GM19438 (cell line): Measurements from ENCODE around the gene SLC12A7.

Experiments used
- ATAC-seq: cut with Tn5 transposase; IDR thresholded peaks from one replicate; pipeline ENCODE4 v1.9.1; 2021; ENCODE audit warnings: low read depth; ENCODE audit not compliant: unreplicated experiment

Gene SLC12A7

GRCh38 chr5:1013948-1014301, 97.9 kb downstream of the SLC12A7 start:
- no peak for ATAC-seq

GRCh38 chr5:1013238-1013947, 98.5 kb downstream of the SLC12A7 start:
- no peak for ATAC-seq

GRCh38 chr5:1012900-1013237, 99.0 kb downstream of the SLC12A7 start:
- no peak for ATAC-seq

GRCh38 chr5:1012313-1012841, 99.5 kb downstream of the SLC12A7 start:
- ATAC-seq, result no peak

GRCh38 chr5:1011741-1012312, 100.0 kb downstream of the SLC12A7 start:
- ATAC-seq, result no peak

GRCh38 chr5:1011226-1011631, 100.6 kb downstream of the SLC12A7 start:
- no peak for ATAC-seq

DNA sequence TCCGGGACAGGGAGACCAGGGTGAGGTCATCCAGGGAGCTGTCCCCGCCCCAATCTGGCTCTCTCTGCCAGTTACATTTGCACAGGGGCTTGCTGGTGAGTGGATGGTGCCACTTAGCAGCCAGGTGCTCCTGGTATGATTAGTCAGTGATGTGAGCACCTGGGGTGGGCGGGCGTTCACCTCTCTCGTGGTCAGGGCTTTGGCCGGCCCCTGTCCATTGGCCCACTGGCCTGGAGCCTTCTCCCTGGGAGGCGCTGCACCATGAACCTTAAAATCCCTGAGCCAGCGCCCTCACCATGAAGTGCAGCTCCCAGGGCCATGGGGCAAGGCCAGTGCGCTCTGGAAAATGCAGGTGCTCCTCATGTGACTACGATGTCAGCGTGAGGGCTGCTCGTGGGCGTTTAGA, 101.2 kb downstream of the SLC12A7 start:
- no peak for ATAC-seq

- no peak for ATAC-seq
Measured at GRCh38 chr5:1010181-1010510, 101.7 kb downstream of the SLC12A7 start.

DNA sequence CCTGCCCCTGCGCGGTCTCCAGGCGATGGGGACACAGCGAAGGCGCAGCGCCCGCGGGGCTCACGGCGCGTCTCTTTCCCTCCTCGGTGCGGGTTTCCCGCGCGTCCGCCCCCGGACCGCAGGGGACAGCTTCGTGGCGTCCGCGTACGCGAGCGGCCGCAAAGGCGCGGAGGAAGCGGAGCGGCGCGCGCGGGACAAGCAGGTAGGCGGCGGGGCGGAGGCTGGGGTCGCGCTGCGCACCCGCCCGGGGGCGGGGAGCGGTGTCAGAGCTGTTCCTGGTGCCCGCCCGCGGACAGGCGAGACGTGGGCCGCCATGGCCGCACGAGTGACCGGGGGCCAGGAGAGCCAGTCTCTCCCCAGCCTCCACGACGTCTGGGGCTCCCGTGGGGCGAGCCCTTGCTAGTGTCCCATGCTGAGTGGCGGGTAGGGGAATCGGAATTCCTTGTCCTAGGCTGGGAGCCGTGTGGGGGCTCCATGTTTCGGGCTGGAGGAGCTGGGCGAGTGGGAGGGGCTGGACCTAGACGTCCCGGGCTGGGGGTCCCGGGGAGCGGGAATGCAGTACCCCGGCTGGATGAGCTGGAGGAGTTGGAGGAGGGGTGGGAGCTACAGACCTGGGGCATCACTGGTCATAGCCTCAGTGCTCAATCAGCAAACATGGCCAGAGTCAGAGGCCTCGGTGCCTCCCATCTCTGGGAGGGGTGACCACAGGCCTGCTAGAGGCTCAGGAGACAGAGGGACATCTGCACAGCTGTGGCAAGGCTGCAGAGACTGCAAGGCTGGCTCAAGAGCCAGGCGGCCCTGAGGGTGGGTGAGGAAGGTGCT, 102.3 kb downstream of the SLC12A7 start:
- no peak for ATAC-seq

- ATAC-seq, result no peak
Measured at GRCh38 chr5:1008451-1009358, 103.2 kb downstream of the SLC12A7 start, which contains the start of gene NKD2. Gene NKD2, plus strand, starts transcription at chr5:1008802. Its CDS starts 256 bp downstream, at chr5:1009058.

GRCh38 chr5:1007681-1008450, 104.0 kb downstream of the SLC12A7 start:
- no peak for ATAC-seq

GRCh38 chr5:1007221-1007680, 104.6 kb downstream of the SLC12A7 start:
- ATAC-seq, result no peak

- ATAC-seq, result no peak
Measured at GRCh38 chr5:1006656-1007071, 105.2 kb downstream of the SLC12A7 start.

GRCh38 chr5:1005904-1006655, 105.8 kb downstream of the SLC12A7 start:
- ATAC-seq, result no peak

GRCh38 chr5:1005249-1005851, 106.5 kb downstream of the SLC12A7 start:
- no peak for ATAC-seq

DNA sequence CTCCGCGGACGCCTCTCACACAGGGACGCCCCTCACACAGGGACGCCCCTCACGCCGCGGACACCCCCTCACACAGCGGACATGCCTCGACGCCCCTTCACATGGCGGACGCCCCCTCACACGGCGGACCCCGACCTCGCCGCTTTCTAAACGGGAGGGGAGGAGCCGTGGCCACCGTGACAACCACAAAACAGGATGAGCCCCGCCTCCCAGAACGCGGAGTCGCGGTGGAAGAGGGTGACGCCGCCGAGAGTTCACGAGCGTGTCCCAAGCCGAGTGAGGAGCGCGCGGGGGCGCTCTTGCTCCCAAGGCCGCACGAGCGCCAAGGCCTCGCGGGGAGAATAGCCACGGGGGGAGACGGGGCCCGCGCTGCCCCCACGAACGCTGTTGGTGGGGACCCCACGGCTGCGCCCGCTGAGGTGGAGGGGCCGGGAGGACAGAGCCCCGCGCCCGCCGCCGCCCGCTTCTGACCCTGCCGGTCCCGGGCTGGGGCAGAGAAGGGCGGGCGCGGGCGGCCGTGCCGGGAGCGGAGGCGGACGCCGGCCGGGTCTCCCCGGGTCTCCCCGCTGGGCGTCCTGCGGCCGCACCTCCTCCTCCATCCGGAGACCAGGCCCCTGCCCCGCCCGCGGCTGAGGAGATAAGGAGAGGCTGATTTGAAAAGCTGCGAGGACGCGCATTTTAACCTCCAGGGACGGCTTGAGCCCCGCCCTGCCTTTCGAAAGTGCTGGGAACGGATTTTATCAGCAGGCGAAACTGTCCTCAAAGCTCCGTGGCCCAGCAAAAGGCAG, 107.2 kb downstream of the SLC12A7 start:
- ATAC-seq, result no peak

GRCh38 chr5:1003296-1003937, 108.4 kb downstream of the SLC12A7 start:
- ATAC-seq, result no peak
